Measurements from ENCODE around the gene SALL3.

- no peak for TF ChIP-seq POLR2A (IDR thresholded peaks at IDR 0.05)
- TF ChIP-seq CTCF (IDR thresholded peaks at IDR 0.05), result no peak
- no peak for TF ChIP-seq POLR2AphosphoS5 (IDR thresholded peaks at IDR 0.05)
Observed at GRCh38 chr18:78971511-78972245, 7.9 kb upstream of the SALL3 start.
